K562 (cell line): ENCODE data around the gene BEST1. TPM values are rescaled to one million over a fixed set of nuclear protein-coding genes. Genes with fewer than 3 reads are reported as not detected.
A peak's percentile ranks its signal among the peaks of the same experiment; 100 is the strongest.

ENCODE experiments used
- BRF2 ChIP-seq: IDR thresholded peaks from 3 replicates; pipeline ENCODE4 v1.6.1; 2011; ENCODE audit warnings: borderline replicate concordance, mild to moderate bottlenecking; ENCODE audit not compliant: insufficient read length, insufficient read depth
- CREB5 ChIP-seq: fragments of 250-450 bp; sonication (Bioruptor Pico); IDR thresholded peaks from 2 replicates; pipeline ENCODE4 v1.5.0; 2020; ENCODE audit warnings: mild to moderate bottlenecking
- CXXC5 ChIP-seq: fragments of 250-450 bp; sonication (Bioruptor Pico); IDR thresholded peaks from 2 replicates; pipeline ENCODE4 v1.8.0; 2022; ENCODE audit warnings: inconsistent platforms, mild to moderate bottlenecking, moderate library complexity
- EP300 ChIP-seq: IDR thresholded peaks from 2 replicates; pipeline ENCODE4 v1.6.1; 2012; ENCODE audit warnings: low read length, improper control_type of control experiment
- GTF2E2 ChIP-seq: fragments of 200-800 bp; sonication (Bioruptor generic); IDR thresholded peaks from 2 replicates; pipeline ENCODE4 v1.6.1; 2016; ENCODE audit warnings: missing genetic modification characterization, missing compliant biosample characterization
- KDM1A ChIP-seq, 2 experiments: fragments of 450-650 bp; IDR thresholded peaks; 2 replicates each; pipeline ENCODE4 v1.6.1; 2016; ENCODE audit warnings: mild to moderate bottlenecking in 2 of 2
- NR2C1 ChIP-seq, 2 experiments: fragments of 450-650 bp; IDR thresholded peaks; 2 replicates each; pipeline ENCODE4 v1.6.1; 2017; ENCODE audit warnings: mild to moderate bottlenecking in 2 of 2, antibody characterized with exemption in 1 of 2, inconsistent platforms in 1 of 2, missing compliant biosample characterization in 1 of 2, missing genetic modification characterization in 1 of 2
- NR2F6 ChIP-seq: fragments of 450-650 bp; formaldehyde crosslinking; IDR thresholded peaks from 2 replicates; pipeline ENCODE4 v1.4.0; 2020; ENCODE audit warnings: mild to moderate bottlenecking
- RB1 ChIP-seq: fragments of 450-650 bp; IDR thresholded peaks from 2 replicates; pipeline ENCODE4 v1.6.1; 2017; ENCODE audit warnings: low read depth, mild to moderate bottlenecking
- RBBP5 ChIP-seq: fragments of 200-600 bp; sonication (generic); IDR thresholded peaks from 2 replicates; pipeline ENCODE4 v1.6.1; 2012; ENCODE audit warnings: borderline replicate concordance, mild to moderate bottlenecking, low read length, control low read depth, inconsistent platforms; ENCODE audit not compliant: insufficient read depth, poor library complexity, severe bottlenecking
- RHOXF2B ChIP-seq: fragments of 250-450 bp; sonication (Bioruptor Pico); conservative IDR thresholded peaks from 2 replicates; pipeline ENCODE4 v1.5.1; 2021
- SLC30A9 ChIP-seq: fragments of 250-450 bp; sonication (Bioruptor Pico); IDR thresholded peaks from 2 replicates; pipeline ENCODE4 v1.8.0; 2022; ENCODE audit warnings: mild to moderate bottlenecking, moderate library complexity
- SMARCA5 ChIP-seq: fragments of 450-650 bp; IDR thresholded peaks from 2 replicates; pipeline ENCODE4 v1.6.1; 2016
- SNIP1 ChIP-seq: fragments of 450-650 bp; IDR thresholded peaks from 2 replicates; pipeline ENCODE4 v1.7.1; 2017; ENCODE audit warnings: low read depth, mild to moderate bottlenecking
- TFE3 ChIP-seq: fragments of 450-650 bp; formaldehyde crosslinking; IDR thresholded peaks from 2 replicates; pipeline ENCODE4 v1.4.0; 2020; ENCODE audit warnings: mild to moderate bottlenecking, mixed read lengths
- USF1 ChIP-seq: sonication (generic); formaldehyde crosslinking; IDR thresholded peaks from 2 replicates; pipeline ENCODE4 v1.9.0; 2022; ENCODE audit warnings: mild to moderate bottlenecking, missing genetic modification reagents
- ZNF583 ChIP-seq: fragments of 250-450 bp; sonication (Bioruptor Pico); IDR thresholded peaks from 2 replicates; pipeline ENCODE4 v1.4.0; 2020
- ZNF766 ChIP-seq: fragments of 200-800 bp; sonication (Bioruptor generic); conservative IDR thresholded peaks from 2 replicates; pipeline ENCODE4 v1.6.1; 2016; ENCODE audit warnings: missing genetic modification characterization, missing compliant biosample characterization
- polyA plus RNA-seq, 8 experiments: library from polyadenylated mRNA; depleted of rRNA in 4 of 8; stranded (reverse) in 5 of 8; unstranded in 3 of 8; fragments of >200 nt; fragmentation: Nextera tagmentation in 2 of 8; fragmentation: Illumina TruSeq in 1 of 8; extraction: Ambion mirVana in 2 of 8; extraction: Trizol in 1 of 8; gene quantifications; 2 replicates each; pipeline versions ENCODE4 v1.2.1 to v1.2.3, GENCODE V29; 2011 to 2014; ENCODE audit warnings: inconsistent platforms in 1 of 8, missing spikeins in 1 of 8
- total RNA-seq, 7 experiments: library from RNA; depleted of rRNA in 6 of 7; stranded (reverse); fragments of >200 nt in 6 of 7; fragmentation: Illumina TruSeq in 2 of 7; extraction: Trizol in 2 of 7; gene quantifications; 2 replicates each; pipeline versions ENCODE4 v1.2.1 to v1.2.3, GENCODE V29; 2011 to 2021; ENCODE audit warnings: low replicate concordance in 1 of 7
- TF ChIP-seq, protein P1 (sequence below), 3 experiments: fragments of 200-800 bp in 1 of 3; fragments of 250-450 bp in 1 of 3; fragments of 450-650 bp in 1 of 3; sonication (Bioruptor Pico) in 1 of 3; sonication (Bioruptor generic) in 1 of 3; formaldehyde crosslinking in 1 of 3; IDR thresholded peaks; 2 replicates each; pipeline versions ENCODE4 v1.6.1 to v1.8.0; 2016 to 2022; ENCODE audit warnings: mild to moderate bottlenecking in 2 of 3, missing genetic modification characterization in 2 of 3, missing compliant biosample characterization in 1 of 3, moderate library complexity in 1 of 3

BEST1 gene
- total and polyA plus RNA-seq, 9 of the 15 experiments (the other 6 are each of a cell fraction or from before 2014, with no cell fraction given) = 0.07 to 1.3 (median 0.40) TPM

GRCh38 chr11:61954106-61954850 lies 4.1 kb downstream of the BEST1 start (continued):
- no peak for TF ChIP-seq CREB5 (CRISPR knock-in tag)
- 0 out of 2 replicates have a peak, but pooled peaks have one; percentile 37 for TF ChIP-seq ZNF766
- TF ChIP-seq, protein P1, sequence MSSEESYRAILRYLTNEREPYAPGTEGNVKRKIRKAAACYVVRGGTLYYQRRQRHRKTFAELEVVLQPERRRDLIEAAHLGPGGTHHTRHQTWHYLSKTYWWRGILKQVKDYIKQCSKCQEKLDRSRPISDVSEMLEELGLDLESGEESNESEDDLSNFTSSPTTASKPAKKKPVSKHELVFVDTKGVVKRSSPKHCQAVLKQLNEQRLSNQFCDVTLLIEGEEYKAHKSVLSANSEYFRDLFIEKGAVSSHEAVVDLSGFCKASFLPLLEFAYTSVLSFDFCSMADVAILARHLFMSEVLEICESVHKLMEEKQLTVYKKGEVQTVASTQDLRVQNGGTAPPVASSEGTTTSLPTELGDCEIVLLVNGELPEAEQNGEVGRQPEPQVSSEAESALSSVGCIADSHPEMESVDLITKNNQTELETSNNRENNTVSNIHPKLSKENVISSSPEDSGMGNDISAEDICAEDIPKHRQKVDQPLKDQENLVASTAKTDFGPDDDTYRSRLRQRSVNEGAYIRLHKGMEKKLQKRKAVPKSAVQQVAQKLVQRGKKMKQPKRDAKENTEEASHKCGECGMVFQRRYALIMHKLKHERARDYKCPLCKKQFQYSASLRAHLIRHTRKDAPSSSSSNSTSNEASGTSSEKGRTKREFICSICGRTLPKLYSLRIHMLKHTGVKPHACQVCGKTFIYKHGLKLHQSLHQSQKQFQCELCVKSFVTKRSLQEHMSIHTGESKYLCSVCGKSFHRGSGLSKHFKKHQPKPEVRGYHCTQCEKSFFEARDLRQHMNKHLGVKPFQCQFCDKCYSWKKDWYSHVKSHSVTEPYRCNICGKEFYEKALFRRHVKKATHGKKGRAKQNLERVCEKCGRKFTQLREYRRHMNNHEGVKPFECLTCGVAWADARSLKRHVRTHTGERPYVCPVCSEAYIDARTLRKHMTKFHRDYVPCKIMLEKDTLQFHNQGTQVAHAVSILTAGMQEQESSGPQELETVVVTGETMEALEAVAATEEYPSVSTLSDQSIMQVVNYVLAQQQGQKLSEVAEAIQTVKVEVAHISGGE (CRISPR knock-in tag; IDR thresholded peaks at IDR 0.05) = no peak
- no peak for TF ChIP-seq CXXC5 (CRISPR knock-in tag)
- TF ChIP-seq ZNF583 (CRISPR knock-in tag) = no peak
- no peak for TF ChIP-seq NR2F6 (CRISPR knock-in tag)
- TF ChIP-seq SNIP1 = no peak
- TF ChIP-seq USF1 (CRISPR knock-in tag) = no peak
- no peak for TF ChIP-seq GTF2E2 (tag)
- no peak for TF ChIP-seq RHOXF2B (CRISPR knock-in tag)
- TF ChIP-seq BRF2 = no peak
- TF ChIP-seq EP300 = peak; percentile 46; the same call in 1 of the 2 replicates
- TF ChIP-seq TFE3 (CRISPR knock-in tag) = no peak
- peak; percentile 63 to 64; a peak in 2 of 4 replicates for TF ChIP-seq KDM1A (IDR thresholded peaks at IDR 0.05)
- TF ChIP-seq SLC30A9 (CRISPR knock-in tag) = no peak
- TF ChIP-seq NR2C1 (IDR thresholded peaks at IDR 0.05) = no peak
- TF ChIP-seq NR2C1 (tag; IDR thresholded peaks at IDR 0.05) = peak; percentile 35; the same call in 1 of the 2 replicates
- no peak for TF ChIP-seq RB1
- peak; percentile 80; the same call in 1 of the 2 replicates for TF ChIP-seq SMARCA5
- TF ChIP-seq RBBP5 = no peak
